Measurements from ENCODE around the gene PIBF1.

The PIBF1 gene

GRCh38 chr13:72970301-72970880, 188.5 kb downstream of the PIBF1 start:
- DNase-seq = no peak
- TF ChIP-seq CTCF (IDR thresholded peaks at IDR 0.05; ENCODE audit: low read depth, low read length, missing control alignments) = no peak
- in situ Hi-C loops (cut with HindIII; ENCODE audit: low pct_ligation_motif_present, low sequenced_read_pairs) = no loop called here
- Histone ChIP-seq H3K27ac (no peak overlapping the region), H3K36me3 (replicated peaks) (no peaks in the 10 kb centered on the region), H3K27me3 (replicated peaks) (no peaks in the 10 kb centered on the region), H3K4me3 (ENCODE audit: low read depth, low read length) (no peak overlapping the region)

GRCh38 chr13:72970956-72971355, 189.0 kb downstream of the PIBF1 start:
- no peak overlapping the region for H3K4me3 ChIP-seq (ENCODE audit: low read depth, low read length)
- DNase-seq = peak; percentile 59
- in situ Hi-C loops (cut with HindIII; ENCODE audit: low pct_ligation_motif_present, low sequenced_read_pairs) = no loop called here
- no peak overlapping the region for H3K27ac ChIP-seq
- TF ChIP-seq CTCF (IDR thresholded peaks at IDR 0.05; ENCODE audit: low read depth, low read length, missing control alignments) = no peak
- H3K36me3 ChIP-seq (replicated peaks) = no peaks in the 10 kb centered on the region
- H3K27me3 ChIP-seq (replicated peaks) = no peaks in the 10 kb centered on the region

GRCh38 chr13:72973234-72973633, 191.3 kb downstream of the PIBF1 start:
- DNase-seq = no peak
- no peaks in the 10 kb centered on the region for H3K27me3 ChIP-seq (replicated peaks)
- TF ChIP-seq CTCF (IDR thresholded peaks at IDR 0.05; ENCODE audit: low read depth, low read length, missing control alignments) = no peak
- no peaks in the 10 kb centered on the region for H3K36me3 ChIP-seq (replicated peaks)
- H3K4me3 ChIP-seq (ENCODE audit: low read depth, low read length) = no peak overlapping the region
- no peak overlapping the region for H3K27ac ChIP-seq
- in situ Hi-C loops (cut with HindIII; ENCODE audit: low pct_ligation_motif_present, low sequenced_read_pairs) = no loop called here

GRCh38 chr13:72983085-72983768, 201.3 kb downstream of the PIBF1 start:
- DNase-seq = peak; percentile 25
- Histone ChIP-seq H3K27ac (no peak overlapping the region), H3K36me3 (replicated peaks) (no peaks in the 10 kb centered on the region), H3K4me3 (ENCODE audit: low read depth, low read length) (no peak overlapping the region), H3K27me3 (replicated peaks) (no peaks in the 10 kb centered on the region)
- in situ Hi-C loops (cut with HindIII; ENCODE audit: low pct_ligation_motif_present, low sequenced_read_pairs) = no loop called here
- no peak for TF ChIP-seq CTCF (IDR thresholded peaks at IDR 0.05; ENCODE audit: low read depth, low read length, missing control alignments)

GRCh38 chr13:72985610-72986009, 203.7 kb downstream of the PIBF1 start:
- no peak for TF ChIP-seq CTCF (IDR thresholded peaks at IDR 0.05; ENCODE audit: low read depth, low read length, missing control alignments)
- no peak overlapping the region for H3K4me3 ChIP-seq (ENCODE audit: low read depth, low read length)
- H3K27ac ChIP-seq = no peak overlapping the region
- no peak for DNase-seq
- no peaks in the 10 kb centered on the region for H3K27me3 ChIP-seq (replicated peaks)
- H3K36me3 ChIP-seq (replicated peaks) = no peaks in the 10 kb centered on the region
- in situ Hi-C loops (cut with HindIII; ENCODE audit: low pct_ligation_motif_present, low sequenced_read_pairs) = no loop called here

- TF ChIP-seq CTCF (IDR thresholded peaks at IDR 0.05; ENCODE audit: low read depth, low read length, missing control alignments) = no peak
- H3K27me3 ChIP-seq (replicated peaks) = no peaks in the 10 kb centered on the region
- H3K4me3 ChIP-seq (ENCODE audit: low read depth, low read length) = no peak overlapping the region
- no peak overlapping the region for H3K27ac ChIP-seq
- in situ Hi-C loops (cut with HindIII; ENCODE audit: low pct_ligation_motif_present, low sequenced_read_pairs) = no loop called here
- no peaks in the 10 kb centered on the region for H3K36me3 ChIP-seq (replicated peaks)
- DNase-seq = no peak
Measured at GRCh38 chr13:72986197-72986596, 204.3 kb downstream of the PIBF1 start.
